Measurements from ENCODE around the gene TGDS.
"Not testable (repeated sequence)": the region's sequence is repeated elsewhere in the genome, so short reads cannot be mapped to it uniquely, and the experiment has no call there.

TGDS gene

GRCh38 chr13:94595950-94596574 lies at the start of gene TGDS:
TSS of gene TGDS (minus strand) at chr13:94596152. CDS start at chr13:94596136, 16 bp downstream.
- H3K27ac ChIP-seq (ENCODE audit: low read length) = peak within 1 kb of the TSS; percentile 82
- H3K36me3 ChIP-seq (ENCODE audit: insufficient read depth, low read depth, low read length) = peaks cover 27% of the 10 kb centered on the region

GRCh38 chr13:94641409-94641941 lies 45.5 kb upstream of the TGDS start:
- H3K36me3 ChIP-seq (ENCODE audit: insufficient read depth, low read depth, low read length) = no peaks in the 10 kb centered on the region
- H3K4me1 ChIP-seq (ENCODE audit: insufficient read depth, low read length) = peaks cover 3% of the 10 kb centered on the region; the same call in 1 of the 2 replicates
- H3K9me3 ChIP-seq (ENCODE audit: insufficient read depth, low read depth, low read length) = no peaks in the 10 kb centered on the region
- H3K9ac ChIP-seq (ENCODE audit: low read depth, low read length) = no peak overlapping the region
- H3K27ac ChIP-seq (ENCODE audit: low read length) = no peak overlapping the region
- H3K4me3 ChIP-seq (ENCODE audit: low read length) = no peak overlapping the region
- H3K27me3 ChIP-seq (ENCODE audit: insufficient read depth, low read length) = no peaks in the 10 kb centered on the region

More at GRCh38 chr13:94595950-94596574, at the start of gene TGDS:
- Histone ChIP-seq H3K9me3 (ENCODE audit: insufficient read depth, low read depth, low read length) (peaks cover 5% of the 10 kb centered on the region; the same call in 1 of the 2 replicates), H3K4me3 (ENCODE audit: low read length) (peak within 1 kb of the TSS; percentile 97), H3K4me1 (ENCODE audit: insufficient read depth, low read length) (peaks cover 5% of the 10 kb centered on the region; the same call in 1 of the 2 replicates), H3K27me3 (ENCODE audit: insufficient read depth, low read length) (peaks cover 13% of the 10 kb centered on the region), H3K9ac (ENCODE audit: low read depth, low read length) (peak within 1 kb of the TSS; percentile 97)

GRCh38 chr13:94640721-94641120 lies 44.8 kb upstream of the TGDS start:
- Histone ChIP-seq H3K9me3 (ENCODE audit: insufficient read depth, low read depth, low read length) (no peaks in the 10 kb centered on the region), H3K27ac (ENCODE audit: low read length) (no peak overlapping the region), H3K36me3 (ENCODE audit: insufficient read depth, low read depth, low read length) (no peaks in the 10 kb centered on the region), H3K4me1 (ENCODE audit: insufficient read depth, low read length) (peaks cover 3% of the 10 kb centered on the region; the same call in 1 of the 2 replicates), H3K4me3 (ENCODE audit: low read length) (no peak overlapping the region), H3K27me3 (ENCODE audit: insufficient read depth, low read length) (no peaks in the 10 kb centered on the region), H3K9ac (ENCODE audit: low read depth, low read length) (no peak overlapping the region)

- H3K9me3 ChIP-seq (ENCODE audit: insufficient read depth, low read depth, low read length); H3K27me3 ChIP-seq (ENCODE audit: insufficient read depth, low read length); H3K9ac ChIP-seq (ENCODE audit: low read depth, low read length); H3K36me3 ChIP-seq (ENCODE audit: insufficient read depth, low read depth, low read length); H3K4me3 ChIP-seq (ENCODE audit: low read length); H3K27ac ChIP-seq (ENCODE audit: low read length): not testable (repeated sequence)
- peaks cover 18% of the 10 kb centered on the region for H3K4me1 ChIP-seq (ENCODE audit: insufficient read depth, low read length)
These were observed 41.7 kb upstream of the TGDS start for GRCh38 chr13:94637677-94638076.

- H3K27me3 ChIP-seq (ENCODE audit: insufficient read depth, low read length) = no peaks in the 10 kb centered on the region
- no peak overlapping the region for H3K4me3 ChIP-seq (ENCODE audit: low read length)
- no peaks in the 10 kb centered on the region for H3K9me3 ChIP-seq (ENCODE audit: insufficient read depth, low read depth, low read length)
- peaks cover 18% of the 10 kb centered on the region for H3K4me1 ChIP-seq (ENCODE audit: insufficient read depth, low read length)
- no peak overlapping the region for H3K27ac ChIP-seq (ENCODE audit: low read length)
- H3K9ac ChIP-seq (ENCODE audit: low read depth, low read length) = no peak overlapping the region
- H3K36me3 ChIP-seq (ENCODE audit: insufficient read depth, low read depth, low read length) = no peaks in the 10 kb centered on the region
These were observed 41.1 kb upstream of the TGDS start for GRCh38 chr13:94636942-94637578.

GRCh38 chr13:94636096-94636495 lies 40.1 kb upstream of the TGDS start:
- H3K36me3 ChIP-seq (ENCODE audit: insufficient read depth, low read depth, low read length); H3K9me3 ChIP-seq (ENCODE audit: insufficient read depth, low read depth, low read length); H3K27me3 ChIP-seq (ENCODE audit: insufficient read depth, low read length); H3K27ac ChIP-seq (ENCODE audit: low read length); H3K9ac ChIP-seq (ENCODE audit: low read depth, low read length); H3K4me3 ChIP-seq (ENCODE audit: low read length): not testable (repeated sequence)
- peaks cover 15% of the 10 kb centered on the region; the same call in 1 of the 2 replicates for H3K4me1 ChIP-seq (ENCODE audit: insufficient read depth, low read length)

GRCh38 chr13:94632226-94632980 lies 36.5 kb upstream of the TGDS start:
- peaks cover 18% of the 10 kb centered on the region; the same call in 1 of the 2 replicates for H3K36me3 ChIP-seq (ENCODE audit: insufficient read depth, low read depth, low read length)
- no peak overlapping the region for H3K27ac ChIP-seq (ENCODE audit: low read length)
- no peak overlapping the region for H3K4me3 ChIP-seq (ENCODE audit: low read length)
- H3K9ac ChIP-seq (ENCODE audit: low read depth, low read length) = no peak overlapping the region
- H3K9me3 ChIP-seq (ENCODE audit: insufficient read depth, low read depth, low read length) = no peaks in the 10 kb centered on the region
- peaks cover 15% of the 10 kb centered on the region; the same call in 1 of the 2 replicates for H3K4me1 ChIP-seq (ENCODE audit: insufficient read depth, low read length)
- H3K27me3 ChIP-seq (ENCODE audit: insufficient read depth, low read length) = no peaks in the 10 kb centered on the region

GRCh38 chr13:94630858-94631257 lies 34.9 kb upstream of the TGDS start:
- Histone ChIP-seq H3K9me3 (ENCODE audit: insufficient read depth, low read depth, low read length) (no peaks in the 10 kb centered on the region), H3K4me1 (ENCODE audit: insufficient read depth, low read length) (peaks cover 15% of the 10 kb centered on the region; the same call in 1 of the 2 replicates), H3K27ac (ENCODE audit: low read length) (no peak overlapping the region), H3K36me3 (ENCODE audit: insufficient read depth, low read depth, low read length) (peaks cover 23% of the 10 kb centered on the region), H3K4me3 (ENCODE audit: low read length) (no peak overlapping the region), H3K9ac (ENCODE audit: low read depth, low read length) (no peak overlapping the region), H3K27me3 (ENCODE audit: insufficient read depth, low read length) (no peaks in the 10 kb centered on the region)

GRCh38 chr13:94623316-94623715 lies 27.4 kb upstream of the TGDS start:
- Histone ChIP-seq H3K9me3 (ENCODE audit: insufficient read depth, low read depth, low read length) (no peaks in the 10 kb centered on the region), H3K27ac (ENCODE audit: low read length) (no peak overlapping the region), H3K4me1 (ENCODE audit: insufficient read depth, low read length) (no peaks in the 10 kb centered on the region), H3K9ac (ENCODE audit: low read depth, low read length) (no peak overlapping the region), H3K27me3 (ENCODE audit: insufficient read depth, low read length) (no peaks in the 10 kb centered on the region), H3K36me3 (ENCODE audit: insufficient read depth, low read depth, low read length) (peaks cover 46% of the 10 kb centered on the region), H3K4me3 (ENCODE audit: low read length) (no peak overlapping the region)

GRCh38 chr13:94622344-94622743 lies 26.4 kb upstream of the TGDS start:
- Histone ChIP-seq H3K9me3 (ENCODE audit: insufficient read depth, low read depth, low read length) (no peaks in the 10 kb centered on the region), H3K27ac (ENCODE audit: low read length) (no peak overlapping the region), H3K4me3 (ENCODE audit: low read length) (no peak overlapping the region), H3K36me3 (ENCODE audit: insufficient read depth, low read depth, low read length) (peaks cover 39% of the 10 kb centered on the region), H3K9ac (ENCODE audit: low read depth, low read length) (no peak overlapping the region), H3K4me1 (ENCODE audit: insufficient read depth, low read length) (no peaks in the 10 kb centered on the region), H3K27me3 (ENCODE audit: insufficient read depth, low read length) (no peaks in the 10 kb centered on the region)

GRCh38 chr13:94620286-94620896 lies 24.4 kb upstream of the TGDS start:
- H3K36me3 ChIP-seq (ENCODE audit: insufficient read depth, low read depth, low read length) = peaks cover 29% of the 10 kb centered on the region
- H3K27ac ChIP-seq (ENCODE audit: low read length) = no peak overlapping the region
- no peaks in the 10 kb centered on the region for H3K27me3 ChIP-seq (ENCODE audit: insufficient read depth, low read length)
- no peaks in the 10 kb centered on the region for H3K4me1 ChIP-seq (ENCODE audit: insufficient read depth, low read length)
- no peak overlapping the region for H3K4me3 ChIP-seq (ENCODE audit: low read length)
- H3K9me3 ChIP-seq (ENCODE audit: insufficient read depth, low read depth, low read length) = no peaks in the 10 kb centered on the region
- H3K9ac ChIP-seq (ENCODE audit: low read depth, low read length) = no peak overlapping the region
